SK-N-SH treated with all-trans-retinoic acid at 6 μM for 48 hours (cell line): ENCODE data around the gene KCNA1.

Experiments used
- ATAC-seq: fragments of 200-7000 bp; cut with Tn5 transposase; 3 replicates; pipeline ENCODE4 v1.9.1; 2020; ENCODE audit warnings: mild to moderate bottlenecking, moderate library complexity
- BACH2 ChIP-seq: fragments of 250-450 bp; sonication (Bioruptor Pico); IDR thresholded peaks from 2 replicates; pipeline ENCODE4 v1.9.0; 2021; ENCODE audit warnings: mild to moderate bottlenecking, borderline replicate concordance
- CSDC2 ChIP-seq: fragments of 250-450 bp; sonication (Bioruptor Pico); IDR thresholded peaks from 2 replicates; pipeline ENCODE4 v1.5.0; 2020; ENCODE audit warnings: mild to moderate bottlenecking, moderate library complexity
- CSRNP3 ChIP-seq: fragments of 250-450 bp; sonication (Bioruptor Pico); IDR thresholded peaks from 2 replicates; pipeline ENCODE4 v1.5.1; 2021; ENCODE audit warnings: mild to moderate bottlenecking, moderate library complexity
- ESRRG ChIP-seq: fragments of 250-450 bp; sonication (Bioruptor Pico); IDR thresholded peaks from 2 replicates; pipeline ENCODE4 v1.6.1; 2021; ENCODE audit warnings: mild to moderate bottlenecking
- GLIS3 ChIP-seq: fragments of 250-450 bp; sonication (Bioruptor Pico); IDR thresholded peaks from 2 replicates; pipeline ENCODE4 v1.5.0; 2020; ENCODE audit warnings: mild to moderate bottlenecking, moderate library complexity
- ISL1 ChIP-seq: fragments of 250-450 bp; sonication (Bioruptor Pico); IDR thresholded peaks from 2 replicates; pipeline ENCODE4 v2.1.2; 2022; ENCODE audit warnings: mild to moderate bottlenecking, moderate library complexity
- OSR1 ChIP-seq: fragments of 250-450 bp; sonication (Bioruptor Pico); IDR thresholded peaks from 2 replicates; pipeline ENCODE4 v1.8.0; 2022; ENCODE audit warnings: moderate library complexity, mild to moderate bottlenecking, inconsistent platforms
- POU6F1 ChIP-seq: fragments of 250-450 bp; sonication (Bioruptor Pico); IDR thresholded peaks from 2 replicates; pipeline ENCODE4 v1.8.0; 2021; ENCODE audit warnings: low read depth, mild to moderate bottlenecking, moderate library complexity, borderline replicate concordance
- PPARA ChIP-seq: fragments of 250-450 bp; sonication (Bioruptor Pico); IDR thresholded peaks from 2 replicates; pipeline ENCODE4 v1.5.0; 2020; ENCODE audit warnings: mild to moderate bottlenecking, borderline replicate concordance
- RARB ChIP-seq: fragments of 250-450 bp; sonication (Bioruptor Pico); IDR thresholded peaks from 2 replicates; pipeline ENCODE4 v1.8.0; 2021; ENCODE audit warnings: mild to moderate bottlenecking, moderate library complexity
- TCF4 ChIP-seq: fragments of 250-450 bp; sonication (Bioruptor Pico); IDR thresholded peaks from 2 replicates; pipeline ENCODE4 v1.8.0; 2021; ENCODE audit warnings: mild to moderate bottlenecking, moderate library complexity, borderline replicate concordance
- TOX ChIP-seq: fragments of 250-450 bp; sonication (Bioruptor Pico); IDR thresholded peaks from 2 replicates; pipeline ENCODE4 v1.8.0; 2021; ENCODE audit warnings: mild to moderate bottlenecking, moderate library complexity, borderline replicate concordance
- ZC3H10 ChIP-seq: fragments of 250-450 bp; sonication (Bioruptor Pico); IDR thresholded peaks from 2 replicates; pipeline ENCODE4 v1.5.1; 2021; ENCODE audit warnings: mild to moderate bottlenecking, moderate library complexity
- ZFP30 ChIP-seq: fragments of 450-650 bp; formaldehyde crosslinking; IDR thresholded peaks from 2 replicates; pipeline ENCODE4 v1.5.0; 2022; ENCODE audit warnings: mild to moderate bottlenecking, moderate library complexity
- ZNF565 ChIP-seq: fragments of 450-650 bp; formaldehyde crosslinking; conservative IDR thresholded peaks from 2 replicates; pipeline ENCODE4 v1.5.0; 2020; ENCODE audit warnings: low read depth, mild to moderate bottlenecking, moderate library complexity
- ZNF70 ChIP-seq: fragments of 450-650 bp; formaldehyde crosslinking; IDR thresholded peaks from 2 replicates; pipeline ENCODE4 v1.5.0; 2020; ENCODE audit warnings: mild to moderate bottlenecking, moderate library complexity
- ZNF8 ChIP-seq: fragments of 450-650 bp; formaldehyde crosslinking; IDR thresholded peaks from 2 replicates; pipeline ENCODE4 v1.5.0; 2020; ENCODE audit warnings: mild to moderate bottlenecking, moderate library complexity
- TF ChIP-seq, protein P1 (sequence below): fragments of 250-450 bp; sonication (Bioruptor Pico); IDR thresholded peaks from 2 replicates; pipeline ENCODE4 v1.5.1; 2020; ENCODE audit warnings: low read depth, mild to moderate bottlenecking, moderate library complexity
- TF ChIP-seq, protein P2 (sequence below): fragments of 250-450 bp; sonication (Bioruptor Pico); IDR thresholded peaks from 2 replicates; pipeline ENCODE4 v1.8.0; 2020; ENCODE audit warnings: mild to moderate bottlenecking, moderate library complexity, borderline replicate concordance
- TF ChIP-seq, protein P3 (sequence below): fragments of 250-450 bp; sonication (Bioruptor Pico); IDR thresholded peaks from 2 replicates; pipeline ENCODE4 v1.5.0; 2020; ENCODE audit warnings: mild to moderate bottlenecking, moderate library complexity

Gene KCNA1

DNA sequence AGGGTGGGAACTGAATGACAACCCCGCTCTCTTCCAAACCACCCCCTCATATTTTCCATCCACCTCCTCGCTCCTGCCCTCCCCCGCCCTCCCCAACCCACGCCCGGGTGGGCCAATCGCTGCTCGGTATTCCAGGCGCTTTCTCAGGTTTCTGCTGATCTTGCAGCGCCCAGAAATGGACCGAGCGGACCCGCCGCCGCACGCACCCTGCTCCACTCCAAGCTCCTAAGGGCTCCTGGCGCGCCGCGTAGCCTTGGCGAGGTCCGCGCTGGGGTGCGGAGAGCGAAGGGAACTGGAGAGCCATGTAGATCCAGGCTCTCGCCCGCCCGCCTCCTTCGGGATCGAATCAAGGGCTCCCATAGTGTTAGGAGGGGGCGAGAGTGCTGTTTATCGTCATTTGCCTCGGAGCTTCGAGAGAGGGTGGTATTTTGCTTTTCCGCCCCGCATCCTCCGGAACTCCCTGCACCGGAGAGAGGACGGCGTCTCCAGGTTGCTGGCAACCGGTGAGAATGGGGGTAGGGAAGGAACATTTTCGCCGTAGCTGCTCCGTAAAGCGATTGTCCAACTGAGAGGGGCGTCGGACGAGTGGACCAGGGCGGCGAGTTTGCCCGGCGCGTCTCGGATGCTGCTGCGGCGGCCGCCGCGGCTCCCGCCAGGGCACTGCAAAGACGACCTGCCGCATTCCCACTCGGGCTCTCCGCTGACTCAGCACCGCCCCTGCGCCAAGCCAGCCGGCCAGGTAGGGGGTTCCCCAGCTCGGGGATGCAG, at the start of gene KCNA1:
TSS of gene KCNA1 (plus strand) at position 172 of the 768 bp plus-strand sequence. CDS start 1,474 bp downstream, outside the sequence.
- peak; percentile 61 for ATAC-seq
- TF ChIP-seq CSDC2 (CRISPR knock-in tag) (no peak), OSR1 (CRISPR knock-in tag) (no peak), ZNF8 (CRISPR knock-in tag) (no peak), TCF4 (CRISPR knock-in tag) (no peak), ZNF70 (CRISPR knock-in tag) (no peak), GLIS3 (no peak)
- TF ChIP-seq, protein P1, sequence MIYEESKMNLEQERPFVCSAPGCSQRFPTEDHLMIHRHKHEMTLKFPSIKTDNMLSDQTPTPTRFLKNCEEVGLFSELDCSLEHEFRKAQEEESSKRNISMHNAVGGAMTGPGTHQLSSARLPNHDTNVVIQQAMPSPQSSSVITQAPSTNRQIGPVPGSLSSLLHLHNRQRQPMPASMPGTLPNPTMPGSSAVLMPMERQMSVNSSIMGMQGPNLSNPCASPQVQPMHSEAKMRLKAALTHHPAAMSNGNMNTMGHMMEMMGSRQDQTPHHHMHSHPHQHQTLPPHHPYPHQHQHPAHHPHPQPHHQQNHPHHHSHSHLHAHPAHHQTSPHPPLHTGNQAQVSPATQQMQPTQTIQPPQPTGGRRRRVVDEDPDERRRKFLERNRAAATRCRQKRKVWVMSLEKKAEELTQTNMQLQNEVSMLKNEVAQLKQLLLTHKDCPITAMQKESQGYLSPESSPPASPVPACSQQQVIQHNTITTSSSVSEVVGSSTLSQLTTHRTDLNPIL (CRISPR knock-in tag) = no peak
- TF ChIP-seq, all 23 proteins: peak for 0

DNA sequence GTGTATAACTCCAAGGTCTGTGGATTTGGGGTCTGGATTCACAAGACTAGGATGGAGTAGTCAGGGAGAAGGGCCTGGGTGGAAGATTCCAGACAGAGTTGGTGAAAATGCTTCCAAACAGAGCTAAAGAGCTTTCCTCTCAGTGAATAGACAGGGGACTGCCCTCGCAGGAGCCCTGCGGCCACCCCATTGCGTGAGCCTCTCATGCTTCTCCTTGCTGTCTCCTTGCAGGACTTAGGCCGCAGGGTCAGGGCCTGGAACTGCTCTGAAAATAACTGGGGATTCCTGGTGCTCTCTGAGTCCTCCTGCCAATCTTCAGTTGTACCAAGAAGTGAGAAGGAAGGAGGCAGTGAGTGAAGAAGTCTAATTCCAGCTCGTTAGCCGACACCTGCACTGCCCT, 49.0 kb upstream of the KCNA1 start:
- ATAC-seq = no peak
- TF ChIP-seq ZC3H10 (CRISPR knock-in tag) (no peak), PPARA (CRISPR knock-in tag) (no peak), RARB (CRISPR knock-in tag) (no peak), ISL1 (CRISPR knock-in tag) (no peak), TOX (CRISPR knock-in tag) (no peak), ZFP30 (CRISPR knock-in tag) (no peak), CSRNP3 (CRISPR knock-in tag) (no peak), ZNF70 (CRISPR knock-in tag) (no peak), CSDC2 (CRISPR knock-in tag) (no peak), OSR1 (CRISPR knock-in tag) (no peak), POU6F1 (CRISPR knock-in tag) (no peak), ZNF565 (CRISPR knock-in tag) (no peak), TCF4 (CRISPR knock-in tag) (no peak), ESRRG (CRISPR knock-in tag) (no peak), ZNF8 (CRISPR knock-in tag) (no peak), BACH2 (CRISPR knock-in tag) (no peak)
- TF ChIP-seq, protein P2, sequence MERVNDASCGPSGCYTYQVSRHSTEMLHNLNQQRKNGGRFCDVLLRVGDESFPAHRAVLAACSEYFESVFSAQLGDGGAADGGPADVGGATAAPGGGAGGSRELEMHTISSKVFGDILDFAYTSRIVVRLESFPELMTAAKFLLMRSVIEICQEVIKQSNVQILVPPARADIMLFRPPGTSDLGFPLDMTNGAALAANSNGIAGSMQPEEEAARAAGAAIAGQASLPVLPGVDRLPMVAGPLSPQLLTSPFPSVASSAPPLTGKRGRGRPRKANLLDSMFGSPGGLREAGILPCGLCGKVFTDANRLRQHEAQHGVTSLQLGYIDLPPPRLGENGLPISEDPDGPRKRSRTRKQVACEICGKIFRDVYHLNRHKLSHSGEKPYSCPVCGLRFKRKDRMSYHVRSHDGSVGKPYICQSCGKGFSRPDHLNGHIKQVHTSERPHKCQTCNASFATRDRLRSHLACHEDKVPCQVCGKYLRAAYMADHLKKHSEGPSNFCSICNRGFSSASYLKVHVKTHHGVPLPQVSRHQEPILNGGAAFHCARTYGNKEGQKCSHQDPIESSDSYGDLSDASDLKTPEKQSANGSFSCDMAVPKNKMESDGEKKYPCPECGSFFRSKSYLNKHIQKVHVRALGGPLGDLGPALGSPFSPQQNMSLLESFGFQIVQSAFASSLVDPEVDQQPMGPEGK = no peak
- TF ChIP-seq, protein P3, sequence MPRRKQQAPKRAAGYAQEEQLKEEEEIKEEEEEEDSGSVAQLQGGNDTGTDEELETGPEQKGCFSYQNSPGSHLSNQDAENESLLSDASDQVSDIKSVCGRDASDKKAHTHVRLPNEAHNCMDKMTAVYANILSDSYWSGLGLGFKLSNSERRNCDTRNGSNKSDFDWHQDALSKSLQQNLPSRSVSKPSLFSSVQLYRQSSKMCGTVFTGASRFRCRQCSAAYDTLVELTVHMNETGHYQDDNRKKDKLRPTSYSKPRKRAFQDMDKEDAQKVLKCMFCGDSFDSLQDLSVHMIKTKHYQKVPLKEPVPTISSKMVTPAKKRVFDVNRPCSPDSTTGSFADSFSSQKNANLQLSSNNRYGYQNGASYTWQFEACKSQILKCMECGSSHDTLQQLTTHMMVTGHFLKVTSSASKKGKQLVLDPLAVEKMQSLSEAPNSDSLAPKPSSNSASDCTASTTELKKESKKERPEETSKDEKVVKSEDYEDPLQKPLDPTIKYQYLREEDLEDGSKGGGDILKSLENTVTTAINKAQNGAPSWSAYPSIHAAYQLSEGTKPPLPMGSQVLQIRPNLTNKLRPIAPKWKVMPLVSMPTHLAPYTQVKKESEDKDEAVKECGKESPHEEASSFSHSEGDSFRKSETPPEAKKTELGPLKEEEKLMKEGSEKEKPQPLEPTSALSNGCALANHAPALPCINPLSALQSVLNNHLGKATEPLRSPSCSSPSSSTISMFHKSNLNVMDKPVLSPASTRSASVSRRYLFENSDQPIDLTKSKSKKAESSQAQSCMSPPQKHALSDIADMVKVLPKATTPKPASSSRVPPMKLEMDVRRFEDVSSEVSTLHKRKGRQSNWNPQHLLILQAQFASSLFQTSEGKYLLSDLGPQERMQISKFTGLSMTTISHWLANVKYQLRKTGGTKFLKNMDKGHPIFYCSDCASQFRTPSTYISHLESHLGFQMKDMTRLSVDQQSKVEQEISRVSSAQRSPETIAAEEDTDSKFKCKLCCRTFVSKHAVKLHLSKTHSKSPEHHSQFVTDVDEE (CRISPR knock-in tag) = no peak
- TF ChIP-seq, protein P1 (CRISPR knock-in tag) = no peak
